B cell (primary cell): Measurements from ENCODE around the gene NFRKB. TPM values are rescaled to one million over a fixed set of nuclear protein-coding genes. Genes with fewer than 3 reads are reported as not detected.

ENCODE experiments used
- ATAC-seq: fragments of 200-7000 bp; cut with Tn5 transposase; one replicate; pipeline ENCODE4 v1.10.0; 2021; ENCODE audit warnings: low read depth, mild to moderate bottlenecking, moderate number of reproducible peaks, moderate library complexity
- CTCF ChIA-PET: fragments of 350-600 bp; sonication (Branson Sonifier 250); formaldehyde crosslinking; loops from one replicate; lab custom pipeline; 2021; ENCODE audit warnings: antibody characterized with exemption, inconsistent platforms; lab: Charles Lee
- POLR2A ChIA-PET: fragments of 350-600 bp; sonication (Branson Sonifier 250); formaldehyde crosslinking; loops from one replicate; lab custom pipeline; 2021; ENCODE audit warnings: antibody characterized with exemption; lab: Charles Lee
- DNase-seq: peaks from one replicate; pipeline ENCODE4 v3.0.0; 2013
- H2AFZ ChIP-seq: 2 replicates; pipeline ENCODE4 v1.6.1; 2012; ENCODE audit warnings: mild to moderate bottlenecking, low read depth, low read length; ENCODE audit not compliant: insufficient read depth, poor library complexity, severe bottlenecking
- H3K27ac ChIP-seq, 2 donors: 1 replicate in 1 of 2; 2 replicates in 1 of 2; pipeline ENCODE4 v1.5.1; 2012 to 2013; ENCODE audit warnings: low read length in 2 of 2, mild to moderate bottlenecking in 2 of 2, moderate library complexity in 1 of 2
- H3K27me3 ChIP-seq, 4 experiments: fragments of 200-600 bp in 1 of 4; sonication (generic) in 1 of 4; replicated peaks in 1 of 4; 1 replicate in 2 of 4; 2 replicates in 2 of 4; pipeline versions ENCODE4 v1.6.1 to v1.7.0; 2013 to 2016; ENCODE audit warnings: low read length in 3 of 4, mild to moderate bottlenecking in 2 of 4, mixed read lengths in 1 of 4, moderate library complexity in 1 of 4; ENCODE audit not compliant: insufficient read depth in 4 of 4, control insufficient read depth in 3 of 4; ENCODE audit errors: control extremely low read depth in 1 of 4
- H3K36me3 ChIP-seq, 2 experiments: replicated peaks in 1 of 2; 1 replicate in 1 of 2; 2 replicates in 1 of 2; pipeline versions ENCODE4 v1.6.1 to v1.7.1; 2013; ENCODE audit warnings: low read length in 1 of 2; ENCODE audit not compliant: insufficient read depth in 2 of 2, control insufficient read depth in 1 of 2; ENCODE audit errors: control extremely low read depth in 1 of 2, extremely low read depth in 1 of 2
- H3K4me1 ChIP-seq, 2 donors: fragments of 200-600 bp in 1 of 2; sonication (generic) in 1 of 2; 1 replicate in 1 of 2; 2 replicates in 1 of 2; pipeline versions ENCODE4 v1.5.1 to v1.6.1; 2013 to 2017; ENCODE audit warnings: low read length in 2 of 2; ENCODE audit not compliant: control insufficient read depth in 2 of 2, insufficient read depth in 2 of 2
- H3K4me2 ChIP-seq: replicated peaks from 2 replicates; pipeline ENCODE3; 2012; ENCODE audit warnings: mild to moderate bottlenecking, low read depth, low read length; ENCODE audit not compliant: poor library complexity, severe bottlenecking
- H3K4me3 ChIP-seq, 5 experiments: fragments of 200-600 bp in 1 of 5; sonication (generic) in 1 of 5; 1 replicate in 3 of 5; 2 replicates in 2 of 5; pipeline versions ENCODE4 v1.5.1 to v1.7.0; 2011 to 2016; ENCODE audit warnings: low read length in 4 of 5, mild to moderate bottlenecking in 4 of 5, low read depth in 2 of 5, control low read depth in 1 of 5, moderate library complexity in 1 of 5; ENCODE audit not compliant: insufficient read depth in 1 of 5; ENCODE audit errors: control extremely low read depth in 1 of 5, extremely low read depth in 1 of 5
- H3K79me2 ChIP-seq: fragments of 200-600 bp; sonication (generic); one replicate; pipeline ENCODE4 v1.6.0; 2016; ENCODE audit warnings: low read length; ENCODE audit not compliant: control insufficient read depth, insufficient read depth
- H3K9ac ChIP-seq: fragments of 200-600 bp; sonication (generic); 2 replicates; pipeline ENCODE4 v1.6.1; 2017; ENCODE audit warnings: mild to moderate bottlenecking, low read length, moderate library complexity
- H3K9me3 ChIP-seq, 3 donors: one replicate each; pipeline versions ENCODE4 v1.6.1 to v1.7.1; 2013; ENCODE audit warnings: low read length in 2 of 3; ENCODE audit not compliant: control insufficient read depth in 2 of 3, insufficient read depth in 1 of 3; ENCODE audit errors: control extremely low read depth in 1 of 3
- H4K20me1 ChIP-seq: 2 replicates; pipeline ENCODE4 v1.6.0; 2012; ENCODE audit warnings: mild to moderate bottlenecking, low read length; ENCODE audit not compliant: insufficient read depth, control insufficient read depth, poor library complexity, severe bottlenecking
- H3K27ac Mint-ChIP-seq: one replicate; pipeline ENCODE4 v1.8.0; 2021; ENCODE audit warnings: mixed read lengths
- H3K27me3 Mint-ChIP-seq: one replicate; pipeline ENCODE4 v1.8.0; 2021; ENCODE audit warnings: mixed read lengths
- H3K4me1 Mint-ChIP-seq: one replicate; pipeline ENCODE4 v1.8.0; 2021; ENCODE audit warnings: mixed read lengths
- H3K4me3 Mint-ChIP-seq: one replicate; pipeline ENCODE4 v1.8.0; 2021; ENCODE audit warnings: mixed read lengths
- H3K9me3 Mint-ChIP-seq: one replicate; pipeline ENCODE4 v1.8.0; 2022; ENCODE audit warnings: mixed read lengths; ENCODE audit not compliant: insufficient read depth
- EZH2 ChIP-seq: IDR thresholded peaks from 2 replicates; pipeline ENCODE4 v1.6.1; 2012; ENCODE audit warnings: borderline replicate concordance, low read depth, mild to moderate bottlenecking, moderate library complexity, low read length; ENCODE audit not compliant: insufficient read depth, poor library complexity, severe bottlenecking
- WGBS: methylation state at CpG from one replicate; pipeline ENCODE4 v1.1.5; 2013; ENCODE audit warnings: missing lambda C conversion rate; ENCODE audit not compliant: insufficient coverage; 5-methylcytosine and 5-hydroxymethylcytosine counted together
- intact Hi-C: fragments of 100-400 bp; cut with micrococcal nuclease; formaldehyde crosslinking; loops from one replicate; pipeline ENCODE4 v1.10.0; 2022
- polyA plus RNA-seq: library from polyadenylated mRNA; depleted of rRNA; stranded (reverse); fragments of >200 nt; gene quantifications from 2 replicates; pipeline ENCODE4 v1.2.3, GENCODE V29; 2012
- total RNA-seq, 2 donors: library from RNA; stranded (reverse); fragments of 120-200 nt in 1 of 2; gene quantifications; 1 replicate in 1 of 2; 2 replicates in 1 of 2; pipeline versions ENCODE4 v1.2.3 to v1.2.4, GENCODE V29; 2013 to 2022
- TF ChIP-seq, protein P1 (sequence below): fragments of 200-600 bp; IDR thresholded peaks from one replicate; pipeline ENCODE4 v1.8.0; 2022; ENCODE audit warnings: antibody characterized with exemption, mild to moderate bottlenecking

The NFRKB gene
- total and polyA plus RNA-seq, 2 donors (not counting 1 experiment from before 2014, with no cell fraction given): 28.2 to 36.9 TPM

DNA sequence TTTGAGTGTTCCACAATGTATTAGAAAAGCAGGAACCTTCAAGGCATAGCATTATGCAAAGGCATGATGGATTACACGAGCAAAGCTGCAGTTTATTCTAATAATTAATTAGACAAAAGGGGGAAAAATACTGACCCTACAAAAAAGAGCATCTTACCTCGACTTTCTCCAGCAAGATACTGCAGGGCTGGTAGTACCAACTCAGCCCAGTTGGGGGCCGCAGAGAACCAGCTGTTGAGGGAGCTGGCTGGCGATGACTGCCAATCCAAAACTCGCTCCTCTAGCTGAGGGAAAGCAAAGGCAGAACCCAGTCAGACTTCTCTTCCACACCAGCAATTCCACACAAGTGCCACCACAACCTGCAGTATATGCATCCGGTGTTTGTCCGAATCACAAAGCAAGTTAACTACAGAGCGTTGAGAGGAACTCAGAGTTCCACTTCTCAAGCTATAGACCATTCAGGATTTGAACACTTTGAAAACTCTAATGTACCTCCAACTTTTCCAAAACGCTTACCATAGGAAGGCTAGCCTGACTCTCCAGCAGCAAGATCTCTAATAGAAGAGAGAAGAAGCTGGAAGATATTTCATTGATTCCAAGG, 13.7 kb downstream of the NFRKB start:
- H3K9me3 ChIP-seq: no peaks in the 10 kb centered on the region
- TF ChIP-seq, protein P1, sequence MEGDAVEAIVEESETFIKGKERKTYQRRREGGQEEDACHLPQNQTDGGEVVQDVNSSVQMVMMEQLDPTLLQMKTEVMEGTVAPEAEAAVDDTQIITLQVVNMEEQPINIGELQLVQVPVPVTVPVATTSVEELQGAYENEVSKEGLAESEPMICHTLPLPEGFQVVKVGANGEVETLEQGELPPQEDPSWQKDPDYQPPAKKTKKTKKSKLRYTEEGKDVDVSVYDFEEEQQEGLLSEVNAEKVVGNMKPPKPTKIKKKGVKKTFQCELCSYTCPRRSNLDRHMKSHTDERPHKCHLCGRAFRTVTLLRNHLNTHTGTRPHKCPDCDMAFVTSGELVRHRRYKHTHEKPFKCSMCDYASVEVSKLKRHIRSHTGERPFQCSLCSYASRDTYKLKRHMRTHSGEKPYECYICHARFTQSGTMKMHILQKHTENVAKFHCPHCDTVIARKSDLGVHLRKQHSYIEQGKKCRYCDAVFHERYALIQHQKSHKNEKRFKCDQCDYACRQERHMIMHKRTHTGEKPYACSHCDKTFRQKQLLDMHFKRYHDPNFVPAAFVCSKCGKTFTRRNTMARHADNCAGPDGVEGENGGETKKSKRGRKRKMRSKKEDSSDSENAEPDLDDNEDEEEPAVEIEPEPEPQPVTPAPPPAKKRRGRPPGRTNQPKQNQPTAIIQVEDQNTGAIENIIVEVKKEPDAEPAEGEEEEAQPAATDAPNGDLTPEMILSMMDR: peak; percentile 40
- TF ChIP-seq EZH2: no peak
- no peaks in the 10 kb centered on the region for H3K4me1 Mint-ChIP-seq
- H4K20me1 ChIP-seq: no peaks in the 10 kb centered on the region
- no peaks in the 10 kb centered on the region for H3K27me3 ChIP-seq
- no peaks in the 10 kb centered on the region for H3K4me1 ChIP-seq
- no peak overlapping the region for H3K4me2 ChIP-seq
- ATAC-seq (no peak), DNase-seq (peak; percentile 13)
- no peak overlapping the region for H3K9ac ChIP-seq
- ChIA-PET POLR2A (no interaction called here), CTCF (interaction anchor here (1.1 to 1.8 kb wide), 2 partner anchors 9 to 251 kb away, joined by 3 to 14 read pairs; no protein-coding TSS in a partner anchor)
- no peak overlapping the region for H3K27ac Mint-ChIP-seq
- H3K27ac ChIP-seq: no peak overlapping the region
- peaks cover 9 to 95% of the 10 kb centered on the region in 2 experiments for H3K36me3 ChIP-seq
- H3K9me3 Mint-ChIP-seq: no peaks in the 10 kb centered on the region
- H2AFZ ChIP-seq: no peak overlapping the region
- H3K27me3 Mint-ChIP-seq: no peaks in the 10 kb centered on the region
- no peak overlapping the region for H3K4me3 Mint-ChIP-seq
- WGBS: 85% methylated on average over 7 of the region's 9 CpGs
- H3K4me3 ChIP-seq: no peak overlapping the region
- intact Hi-C loops: loop anchor here (1.0 kb wide), 1 partner anchor 251 kb away; no protein-coding TSS in a partner anchor
- H3K79me2 ChIP-seq: no peaks in the 10 kb centered on the region

DNA sequence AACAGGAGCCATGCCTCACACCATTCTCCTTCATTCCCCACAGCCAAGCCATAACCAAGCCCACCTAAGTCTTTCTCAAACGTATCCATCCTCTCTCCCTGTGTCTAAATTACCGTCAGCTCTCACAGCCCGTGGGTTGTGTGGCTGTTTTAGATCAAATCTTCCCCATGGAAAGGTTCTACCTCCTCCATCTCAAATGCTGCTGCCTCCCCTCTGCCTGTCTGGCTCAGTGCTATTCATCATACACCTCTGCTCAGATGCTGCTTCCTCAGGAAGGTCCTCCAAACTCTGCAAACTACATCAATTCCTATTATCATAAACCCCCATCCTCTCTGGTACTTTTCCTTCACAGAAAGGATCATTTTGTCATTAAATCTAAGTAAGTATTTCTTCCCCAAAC, 15.1 kb downstream of the NFRKB start:
- H3K4me3 Mint-ChIP-seq: no peak overlapping the region
- Histone ChIP-seq H3K9ac (no peak overlapping the region), H3K4me1 (no peaks in the 10 kb centered on the region), H3K27ac (no peak overlapping the region), H3K4me3 (no peak overlapping the region), H2AFZ (no peak overlapping the region), H4K20me1 (no peaks in the 10 kb centered on the region), H3K9me3 (no peaks in the 10 kb centered on the region), H3K4me2 (no peak overlapping the region), H3K79me2 (no peaks in the 10 kb centered on the region), H3K36me3 (peaks cover 4 to 96% of the 10 kb centered on the region in 2 experiments), H3K27me3 (no peaks in the 10 kb centered on the region)
- WGBS: 100% methylated on average over 3 of the region's 3 CpGs
- ATAC-seq: no peak
- H3K4me1 Mint-ChIP-seq: no peaks in the 10 kb centered on the region
- no peaks in the 10 kb centered on the region for H3K27me3 Mint-ChIP-seq
- ChIA-PET POLR2A (no interaction called here), CTCF (no interaction called here)
- no peak overlapping the region for H3K27ac Mint-ChIP-seq
- TF ChIP-seq, protein P1: no peak
- no peak for TF ChIP-seq EZH2
- intact Hi-C loops: no loop called here
- no peaks in the 10 kb centered on the region for H3K9me3 Mint-ChIP-seq
- no peak for DNase-seq
